Thyroid gland (tissue), 4 donors: Measurements from ENCODE around the gene CELF4.

Experiments used
- CTCF ChIP-seq, 6 experiments: fragments of 200-600 bp in 3 of 6; fragments of 450-650 bp in 3 of 6; sonication (generic) in 3 of 6; IDR thresholded peaks; one replicate each; pipeline ENCODE4 v1.5.1; 2016 to 2019; ENCODE audit warnings: antibody characterized with exemption in 6 of 6, mild to moderate bottlenecking in 2 of 6, inconsistent platforms in 1 of 6, moderate library complexity in 1 of 6
- POLR2A ChIP-seq, 2 donors: fragments of 450-650 bp; IDR thresholded peaks; one replicate each; pipeline ENCODE4 v1.6.1; 2017; ENCODE audit warnings: antibody characterized with exemption in 2 of 2, mild to moderate bottlenecking in 2 of 2, moderate library complexity in 1 of 2

DNA sequence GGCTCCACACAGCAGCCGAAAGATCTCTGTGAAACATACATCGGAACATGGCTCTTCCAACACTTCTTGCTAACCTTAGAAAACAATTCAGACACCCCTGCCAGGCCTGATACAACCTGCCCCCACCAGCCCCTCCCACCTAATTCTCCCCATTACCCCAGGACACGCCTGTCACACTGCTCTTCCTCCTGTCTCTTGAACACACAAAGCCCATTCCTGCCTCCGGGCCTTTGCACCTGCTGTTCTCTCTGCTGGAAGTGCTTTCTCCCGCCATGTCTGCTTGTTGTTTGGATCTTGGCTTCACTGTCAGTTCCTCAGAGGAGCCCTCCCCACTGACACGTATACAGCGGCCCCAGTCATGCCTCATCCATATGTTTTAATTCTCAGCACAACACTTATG is 24.1 kb downstream of the CELF4 start:
- TF ChIP-seq CTCF (IDR thresholded peaks at IDR 0.05) (no peak), POLR2A (IDR thresholded peaks at IDR 0.05) (no peak)
